Activated naive CD4-positive, alpha-beta T cell treated with anti-CD3 and anti-CD28 coated beads, Interleukin-2, amount 10 ng/mL, durations not matched to agents 7 days and 5 days (primary cell): ENCODE measurements around the gene DCC.

Source experiments
- CTCF ChIA-PET: fragments of 350-600 bp; sonication (Branson Sonifier 250); formaldehyde crosslinking; loops from one replicate; lab custom pipeline; 2021; ENCODE audit warnings: antibody characterized with exemption; lab: Charles Lee
- DNase-seq: peaks from one replicate; pipeline ENCODE4 v3.0.0-alpha.2; 2020
- H3K27ac Mint-ChIP-seq: one replicate; pipeline ENCODE4 v1.8.0; 2021; ENCODE audit warnings: mild to moderate bottlenecking, moderate library complexity, mixed read lengths
- H3K27me3 Mint-ChIP-seq: one replicate; pipeline ENCODE4 v1.8.0; 2021; ENCODE audit warnings: mild to moderate bottlenecking, mixed read lengths
- H3K36me3 Mint-ChIP-seq: one replicate; pipeline ENCODE4 v1.8.0; 2021; ENCODE audit warnings: mixed read lengths
- H3K4me1 Mint-ChIP-seq: one replicate; pipeline ENCODE4 v1.8.0; 2021; ENCODE audit warnings: mixed read lengths
- H3K4me3 Mint-ChIP-seq: one replicate; pipeline ENCODE4 v1.8.0; 2021; ENCODE audit warnings: mild to moderate bottlenecking, moderate library complexity, mixed read lengths
- H3K9me3 Mint-ChIP-seq: one replicate; pipeline ENCODE4 v1.8.0; 2021; ENCODE audit warnings: mixed read lengths

Gene DCC

DNA sequence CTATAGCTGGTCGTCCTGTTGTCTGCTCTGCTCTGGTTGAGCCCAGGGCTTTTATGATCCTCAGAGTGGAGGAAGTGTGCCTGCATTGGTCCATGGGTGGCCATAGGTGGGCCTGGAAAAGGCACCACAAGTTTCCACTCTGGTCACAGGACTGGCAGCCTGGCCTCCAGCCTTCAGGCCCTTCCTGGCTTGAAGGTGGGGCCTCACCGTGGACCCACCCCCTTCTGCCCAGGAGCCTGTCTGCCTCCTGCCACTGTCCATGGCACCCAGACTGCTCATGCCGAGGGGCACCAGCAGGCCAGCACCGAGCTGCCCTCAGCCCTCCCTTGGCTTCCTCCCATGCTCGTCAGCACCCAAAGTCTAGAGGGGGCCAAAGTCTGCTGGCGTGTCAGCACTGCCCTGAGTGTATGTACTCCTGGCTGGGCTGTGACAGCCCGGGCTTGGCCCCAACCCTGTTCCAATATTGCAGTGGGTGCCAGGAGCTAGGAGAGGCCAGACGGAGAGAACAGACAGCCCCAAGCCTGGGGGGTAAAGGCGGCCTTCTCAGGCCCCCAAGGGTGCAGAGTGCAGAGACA is 529.4 kb downstream of the DCC start:
- no peak overlapping the region for H3K27ac Mint-ChIP-seq
- no peak for DNase-seq
- peaks cover 14% of the 10 kb centered on the region for H3K9me3 Mint-ChIP-seq
- CTCF ChIA-PET, result no interaction called here
- no peaks in the 10 kb centered on the region for H3K36me3 Mint-ChIP-seq
- H3K4me1 Mint-ChIP-seq, result no peaks in the 10 kb centered on the region
- H3K27me3 Mint-ChIP-seq, result no peaks in the 10 kb centered on the region
- H3K4me3 Mint-ChIP-seq, result no peak overlapping the region

DNA sequence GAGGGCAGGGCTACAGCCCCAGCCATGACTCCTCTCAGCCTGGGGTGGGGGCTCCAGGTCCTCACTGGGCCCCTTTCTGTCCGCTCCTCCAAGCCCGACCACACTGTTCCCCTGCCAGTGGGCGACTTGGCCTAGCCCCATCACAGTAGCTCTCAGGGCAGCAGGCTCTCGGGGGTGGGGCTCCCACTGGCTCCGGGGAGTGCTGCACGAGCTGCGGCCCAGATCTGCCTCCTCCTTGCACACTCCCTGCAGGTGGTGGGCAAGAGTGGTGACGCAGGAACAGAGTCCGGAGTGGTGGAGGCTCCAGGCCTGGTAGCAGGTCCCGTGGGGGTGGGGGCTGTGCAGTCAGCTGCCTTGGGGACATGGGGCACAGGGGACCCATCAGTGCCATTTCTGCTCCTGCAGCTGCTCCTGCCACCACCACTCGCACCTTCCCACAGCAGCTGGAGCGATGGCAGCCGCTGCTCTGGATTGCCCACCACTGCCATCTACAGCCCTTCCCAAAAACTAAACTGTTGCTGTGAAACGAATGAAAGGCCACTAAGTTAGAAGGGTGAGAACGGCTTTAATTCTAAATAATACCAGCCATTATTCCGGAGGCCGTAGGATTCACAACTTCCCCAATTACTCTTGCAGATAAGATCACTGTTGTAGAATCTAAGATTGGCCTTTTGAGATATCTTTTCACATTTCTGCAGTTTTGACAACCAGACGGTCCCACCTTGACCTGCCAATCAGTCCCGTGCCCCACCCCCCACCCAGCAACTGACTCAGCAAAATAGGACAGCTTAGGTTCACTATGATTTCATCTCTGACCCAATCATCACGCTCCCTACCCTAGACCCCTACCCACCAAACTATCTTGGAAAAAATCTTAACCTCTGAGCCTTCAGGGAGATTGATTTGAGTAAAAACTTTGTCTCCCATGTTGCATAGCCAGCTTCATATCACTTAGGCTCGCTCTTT is 530.2 kb downstream of the DCC start:
- DNase-seq, result no peak
- peaks cover 15% of the 10 kb centered on the region for H3K9me3 Mint-ChIP-seq
- no peaks in the 10 kb centered on the region for H3K4me1 Mint-ChIP-seq
- CTCF ChIA-PET, result no interaction called here
- no peak overlapping the region for H3K27ac Mint-ChIP-seq
- no peak overlapping the region for H3K4me3 Mint-ChIP-seq
- no peaks in the 10 kb centered on the region for H3K36me3 Mint-ChIP-seq
- no peaks in the 10 kb centered on the region for H3K27me3 Mint-ChIP-seq

DNA sequence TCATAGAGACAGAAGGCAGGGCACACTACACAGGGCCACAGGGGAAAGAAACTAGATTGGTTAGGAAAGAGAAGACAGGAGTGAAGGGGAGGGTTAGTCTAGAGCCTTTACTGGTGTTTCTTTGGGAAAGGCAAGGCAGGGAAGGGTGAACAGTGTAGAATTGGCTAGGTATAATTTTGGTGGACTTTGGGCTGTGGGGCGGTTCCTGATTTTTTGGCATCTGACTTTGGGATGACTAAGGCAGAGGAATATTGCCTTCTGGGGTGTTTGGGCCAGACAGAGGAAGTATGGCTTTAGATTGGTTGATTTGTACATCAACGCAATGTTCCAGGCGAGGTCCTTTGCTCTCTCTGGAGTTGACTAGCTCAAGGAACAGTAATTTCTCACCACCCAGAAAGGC is 534.8 kb downstream of the DCC start:
- no peak overlapping the region for H3K27ac Mint-ChIP-seq
- no peak overlapping the region for H3K4me3 Mint-ChIP-seq
- H3K4me1 Mint-ChIP-seq, result no peaks in the 10 kb centered on the region
- H3K36me3 Mint-ChIP-seq, result no peaks in the 10 kb centered on the region
- CTCF ChIA-PET, result no interaction called here
- peaks cover 12% of the 10 kb centered on the region for H3K9me3 Mint-ChIP-seq
- no peak for DNase-seq
- no peaks in the 10 kb centered on the region for H3K27me3 Mint-ChIP-seq

DNA sequence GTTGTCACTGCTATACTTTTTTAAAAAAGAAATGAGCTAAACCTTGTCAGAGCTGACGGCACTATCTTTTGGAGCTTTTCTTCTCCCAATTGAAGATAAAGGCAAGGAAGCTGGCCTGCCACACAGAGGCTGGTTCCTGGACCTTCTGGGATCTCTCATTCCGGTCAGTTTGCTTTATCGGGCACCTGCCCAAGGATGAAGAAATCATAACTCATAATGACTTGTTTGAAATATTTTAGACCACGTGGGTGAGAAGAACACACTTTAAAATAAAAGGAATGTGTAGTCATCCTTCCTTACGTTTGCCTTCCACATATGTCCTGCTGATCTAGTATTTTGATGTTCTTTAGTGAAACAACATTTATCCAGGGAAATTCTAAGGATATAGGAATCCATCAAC is 535.7 kb downstream of the DCC start:
- H3K36me3 Mint-ChIP-seq, result no peaks in the 10 kb centered on the region
- H3K27ac Mint-ChIP-seq, result no peak overlapping the region
- H3K9me3 Mint-ChIP-seq, result peaks cover 8% of the 10 kb centered on the region
- H3K4me1 Mint-ChIP-seq, result no peaks in the 10 kb centered on the region
- H3K4me3 Mint-ChIP-seq, result no peak overlapping the region
- DNase-seq, result no peak
- CTCF ChIA-PET, result no interaction called here
- no peaks in the 10 kb centered on the region for H3K27me3 Mint-ChIP-seq

DNA sequence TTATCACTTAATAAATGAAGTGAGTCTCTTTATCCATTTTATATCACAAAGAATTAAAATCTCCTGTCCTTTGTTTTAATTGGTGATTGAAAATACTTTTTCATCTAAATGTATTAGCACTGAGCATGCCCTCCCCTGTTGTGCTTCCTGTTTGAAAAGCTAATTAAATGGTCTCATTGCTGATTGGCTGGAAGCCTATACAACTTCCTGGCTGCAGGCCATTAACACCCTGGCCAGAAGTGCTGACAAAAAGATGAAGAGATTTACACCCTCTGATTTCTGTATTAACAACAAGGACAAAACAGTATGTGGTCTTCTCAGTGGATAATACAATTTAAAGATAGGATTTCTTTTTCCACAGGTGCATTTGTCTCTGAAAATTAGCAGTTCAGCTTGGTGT is 548.0 kb downstream of the DCC start:
- CTCF ChIA-PET, result no interaction called here
- no peaks in the 10 kb centered on the region for H3K27me3 Mint-ChIP-seq
- peaks cover 8% of the 10 kb centered on the region for H3K9me3 Mint-ChIP-seq

DNA sequence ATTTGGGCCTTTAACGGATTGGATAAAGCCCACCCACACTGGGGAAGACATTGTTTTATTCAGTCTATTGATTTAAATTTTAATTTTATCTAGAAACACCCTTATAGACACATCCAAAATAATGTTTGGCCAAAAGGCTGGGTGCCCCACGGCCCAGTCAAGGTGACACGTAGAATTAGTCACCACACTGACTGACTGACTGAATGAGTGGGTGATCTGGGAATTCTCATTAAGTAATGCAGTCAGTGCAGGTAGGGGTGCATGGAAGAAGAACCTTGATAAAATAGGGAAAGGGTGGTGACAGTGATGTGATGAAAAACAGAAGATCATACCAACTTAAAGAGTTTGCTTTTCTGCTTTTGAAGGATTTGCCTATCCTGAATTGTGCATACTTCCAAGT is 554.8 kb downstream of the DCC start:
- no peaks in the 10 kb centered on the region for H3K36me3 Mint-ChIP-seq
- no peak for DNase-seq

More for the DNA sequence above, 548.0 kb downstream of the DCC start:
- Mint-ChIP-seq H3K27ac (no peak overlapping the region), H3K36me3 (no peaks in the 10 kb centered on the region), H3K4me1 (no peaks in the 10 kb centered on the region), H3K4me3 (no peak overlapping the region)
- DNase-seq, result no peak

DNA sequence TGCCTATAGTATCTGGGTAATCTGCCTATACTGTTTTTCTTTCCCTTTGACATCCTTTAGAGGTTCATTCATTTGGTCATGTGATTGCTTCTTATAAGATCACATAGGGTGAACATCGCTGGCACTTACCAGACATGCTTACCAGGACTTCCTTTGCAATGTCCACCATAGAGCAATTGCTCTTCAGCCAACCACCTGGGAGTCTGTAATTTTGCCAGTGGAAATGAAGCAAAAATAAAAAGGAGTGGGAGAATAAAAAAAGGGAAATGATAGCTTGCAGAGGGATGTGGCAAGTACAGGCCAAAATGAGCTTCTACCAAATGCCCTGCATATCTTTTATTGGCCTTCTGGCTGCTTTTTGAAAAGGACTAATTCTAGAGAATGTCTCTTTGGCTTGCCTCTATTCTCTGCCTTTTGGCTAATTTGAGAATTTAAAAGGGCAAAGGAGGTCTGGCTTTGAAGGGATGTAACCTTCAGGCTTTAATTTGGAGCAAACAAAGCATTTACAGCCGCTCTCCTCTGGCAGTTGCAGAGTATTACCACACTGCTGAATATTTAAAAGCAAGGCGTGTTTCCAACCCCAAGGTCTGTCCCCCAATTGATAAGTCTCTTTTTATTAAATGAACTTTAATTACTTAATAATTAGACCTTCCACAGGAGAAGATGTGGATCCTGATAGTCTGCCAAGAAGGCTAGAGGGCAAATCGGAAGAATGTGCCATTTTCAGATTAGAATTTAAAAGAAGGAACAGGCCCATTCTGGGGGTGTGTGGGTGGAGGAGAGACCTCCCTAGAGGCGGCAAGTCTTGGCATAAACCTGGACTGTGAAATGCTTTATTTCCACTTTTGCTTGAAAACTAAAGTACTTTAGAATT is 557.9 kb downstream of the DCC start:
- CTCF ChIA-PET, result no interaction called here
- H3K27me3 Mint-ChIP-seq, result no peaks in the 10 kb centered on the region
- no peaks in the 10 kb centered on the region for H3K36me3 Mint-ChIP-seq
- no peak overlapping the region for H3K27ac Mint-ChIP-seq
- no peak overlapping the region for H3K4me3 Mint-ChIP-seq
- DNase-seq, result no peak
- H3K9me3 Mint-ChIP-seq, result peaks cover 1% of the 10 kb centered on the region
- H3K4me1 Mint-ChIP-seq, result no peaks in the 10 kb centered on the region

More for the DNA sequence above, 554.8 kb downstream of the DCC start:
- H3K27me3 Mint-ChIP-seq, result no peaks in the 10 kb centered on the region
- H3K4me1 Mint-ChIP-seq, result no peaks in the 10 kb centered on the region
- H3K9me3 Mint-ChIP-seq, result peaks cover under 1% of the 10 kb centered on the region
- no peak overlapping the region for H3K4me3 Mint-ChIP-seq
- CTCF ChIA-PET, result no interaction called here
- H3K27ac Mint-ChIP-seq, result no peak overlapping the region

DNA sequence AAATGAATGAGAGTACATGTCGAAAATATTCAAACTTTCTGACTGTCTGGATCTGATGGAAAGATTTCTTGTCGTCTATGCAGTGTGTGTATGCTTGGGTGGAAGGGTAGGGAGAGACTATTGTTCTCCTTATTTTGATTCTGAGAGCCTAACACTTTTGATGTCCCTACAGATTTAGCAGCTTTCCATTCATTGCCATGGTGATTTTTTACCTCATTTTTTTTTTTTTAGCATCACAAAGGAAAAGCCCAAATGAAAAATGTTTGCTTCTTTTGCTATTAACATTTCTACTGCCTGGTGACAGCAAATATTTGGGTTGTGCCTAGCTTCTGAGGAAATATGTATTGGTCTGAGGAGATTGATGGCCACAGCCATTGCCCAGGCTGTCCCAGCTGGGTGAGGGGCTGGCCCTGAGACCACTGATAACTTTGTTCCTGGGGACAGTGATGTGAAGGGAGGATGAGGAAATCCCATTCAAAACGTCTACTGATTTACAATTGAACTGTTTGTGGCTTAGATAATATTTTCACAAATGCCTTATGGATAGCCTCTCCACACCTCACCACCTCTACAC is 558.6 kb downstream of the DCC start:
- no peaks in the 10 kb centered on the region for H3K4me1 Mint-ChIP-seq
- DNase-seq, result no peak
- H3K27ac Mint-ChIP-seq, result no peak overlapping the region
- no peaks in the 10 kb centered on the region for H3K27me3 Mint-ChIP-seq
- no peaks in the 10 kb centered on the region for H3K36me3 Mint-ChIP-seq
- CTCF ChIA-PET, result no interaction called here
- H3K9me3 Mint-ChIP-seq, result peaks cover 1% of the 10 kb centered on the region
- no peak overlapping the region for H3K4me3 Mint-ChIP-seq

DNA sequence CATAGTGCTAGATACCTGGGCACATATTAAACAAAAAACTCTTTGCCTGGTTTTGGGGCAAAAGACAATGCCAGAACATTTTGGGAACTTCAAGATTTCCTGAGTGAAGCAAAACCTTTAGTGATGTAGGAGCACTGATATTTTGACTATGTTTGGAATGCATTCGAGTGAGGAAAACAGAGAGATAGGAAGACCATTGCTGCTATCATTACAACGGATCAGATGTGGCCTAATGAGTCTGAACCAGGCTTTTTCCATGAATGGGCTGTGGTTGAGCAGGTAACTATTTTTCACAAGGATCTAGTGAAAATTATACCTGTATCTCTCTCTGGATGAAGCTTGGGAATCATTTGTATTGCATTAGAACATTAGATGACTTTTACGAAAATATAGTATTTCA is 562.2 kb downstream of the DCC start:
- Mint-ChIP-seq H3K27ac (no peak overlapping the region), H3K27me3 (no peaks in the 10 kb centered on the region), H3K4me1 (no peaks in the 10 kb centered on the region), H3K4me3 (no peak overlapping the region), H3K36me3 (no peaks in the 10 kb centered on the region), H3K9me3 (peaks cover 1% of the 10 kb centered on the region)
- CTCF ChIA-PET, result no interaction called here
- DNase-seq, result no peak

DNA sequence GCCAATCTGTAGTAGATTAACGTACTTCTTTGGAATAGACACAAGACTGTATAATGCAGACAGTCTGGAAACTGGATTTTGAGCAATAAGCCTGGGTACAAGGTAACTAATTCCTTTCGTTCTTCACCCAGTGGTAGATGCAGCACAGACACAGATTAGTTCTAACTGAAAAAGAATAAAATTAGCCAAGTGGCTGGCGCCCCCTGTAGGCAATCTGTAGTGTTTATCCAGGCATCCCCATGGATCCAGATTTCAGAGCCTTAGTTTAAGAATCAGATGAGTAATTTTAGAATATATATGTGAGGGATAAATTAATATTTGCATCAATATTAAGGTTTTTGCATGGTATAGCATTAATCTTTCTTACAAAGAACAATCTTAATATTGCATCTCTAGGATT is 563.9 kb downstream of the DCC start:
- DNase-seq, result no peak
- CTCF ChIA-PET, result no interaction called here
- H3K27me3 Mint-ChIP-seq, result no peaks in the 10 kb centered on the region
- no peak overlapping the region for H3K4me3 Mint-ChIP-seq
- no peaks in the 10 kb centered on the region for H3K4me1 Mint-ChIP-seq
- H3K36me3 Mint-ChIP-seq, result no peaks in the 10 kb centered on the region
- peaks cover 1% of the 10 kb centered on the region for H3K9me3 Mint-ChIP-seq
- H3K27ac Mint-ChIP-seq, result no peak overlapping the region

DNA sequence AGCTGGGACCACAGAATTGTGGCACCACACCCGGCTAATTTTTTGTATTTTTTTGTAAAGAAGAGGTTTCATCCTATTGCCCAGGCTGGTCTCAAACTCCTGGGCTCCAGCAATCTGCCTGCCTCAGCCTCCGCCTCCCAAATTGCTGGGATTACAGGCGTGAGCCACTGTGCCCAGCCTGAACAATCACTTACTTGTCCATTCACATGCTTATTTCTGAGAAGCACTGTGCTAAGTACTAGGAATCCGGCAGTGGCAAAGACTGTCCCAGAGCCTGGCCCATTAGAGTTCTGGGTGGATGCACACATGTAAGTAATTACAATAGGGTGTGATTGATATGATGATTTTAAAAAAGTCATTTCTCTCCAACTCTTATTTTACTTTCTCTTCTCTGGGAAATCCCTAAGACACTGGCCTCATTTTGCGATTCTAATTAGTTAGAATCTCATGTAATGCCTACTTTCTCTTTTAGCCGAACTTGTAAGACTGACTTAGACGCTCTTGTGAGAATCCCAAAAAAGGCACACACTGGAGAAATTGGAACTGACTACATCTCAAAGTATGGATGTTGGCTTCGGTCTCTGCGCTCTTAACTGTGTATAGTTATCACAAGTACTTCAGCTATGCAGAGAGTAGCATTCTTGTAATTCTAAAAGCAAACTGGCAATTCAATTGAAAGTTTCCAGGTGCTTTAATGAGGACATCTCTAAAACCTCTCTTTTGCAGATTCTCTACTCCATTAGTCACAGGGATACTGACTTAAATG is 567.7 kb downstream of the DCC start:
- H3K9me3 Mint-ChIP-seq, result peaks cover 3% of the 10 kb centered on the region
- no peaks in the 10 kb centered on the region for H3K36me3 Mint-ChIP-seq
- DNase-seq, result no peak
- no peaks in the 10 kb centered on the region for H3K27me3 Mint-ChIP-seq
- H3K27ac Mint-ChIP-seq, result no peak overlapping the region
- no peaks in the 10 kb centered on the region for H3K4me1 Mint-ChIP-seq
- CTCF ChIA-PET, result no interaction called here
- no peak overlapping the region for H3K4me3 Mint-ChIP-seq

DNA sequence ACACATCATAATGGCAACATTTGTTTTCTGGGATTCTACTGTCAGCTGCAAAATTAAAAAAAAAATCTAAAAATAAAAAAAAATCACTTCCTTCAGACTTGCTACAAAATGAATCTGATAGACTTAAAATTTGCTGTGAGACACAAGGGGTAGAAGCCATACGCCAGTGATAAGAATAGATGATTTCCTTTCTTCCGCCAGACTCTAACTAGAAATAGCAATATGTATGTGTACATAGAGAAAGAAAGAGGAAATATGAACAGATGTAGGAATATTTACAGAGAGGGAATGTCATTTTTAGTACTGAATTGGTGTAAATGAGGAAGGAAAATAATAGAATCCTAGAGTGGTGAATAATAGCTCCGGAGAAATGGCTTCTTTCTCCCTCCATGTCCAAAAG is 574.2 kb downstream of the DCC start:
- CTCF ChIA-PET, result no interaction called here
- H3K27ac Mint-ChIP-seq, result no peak overlapping the region
- no peaks in the 10 kb centered on the region for H3K4me1 Mint-ChIP-seq
- H3K9me3 Mint-ChIP-seq, result peaks cover 5% of the 10 kb centered on the region
- no peaks in the 10 kb centered on the region for H3K27me3 Mint-ChIP-seq
- no peaks in the 10 kb centered on the region for H3K36me3 Mint-ChIP-seq
- H3K4me3 Mint-ChIP-seq, result no peak overlapping the region
- no peak for DNase-seq

DNA sequence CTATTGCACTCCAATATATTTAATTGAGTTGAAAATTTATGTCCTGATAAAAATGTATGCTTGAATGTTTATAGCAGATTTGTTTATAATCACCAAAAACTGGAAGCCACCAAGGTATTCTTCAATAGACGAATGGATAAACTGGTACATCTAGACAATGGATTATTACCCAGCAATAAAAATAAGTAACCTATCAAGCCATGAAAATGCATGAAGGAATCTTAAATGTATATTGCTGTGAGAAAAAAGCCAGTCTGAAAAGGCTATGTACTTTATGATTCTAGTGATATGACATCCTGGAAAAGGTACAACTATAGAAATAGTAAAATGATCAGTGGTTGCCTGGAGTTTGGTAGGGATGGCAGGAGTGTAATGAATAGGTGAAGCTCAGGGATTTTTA is 580.7 kb downstream of the DCC start:
- Mint-ChIP-seq H3K36me3 (no peaks in the 10 kb centered on the region), H3K27ac (no peak overlapping the region), H3K27me3 (no peaks in the 10 kb centered on the region), H3K9me3 (peaks cover 2% of the 10 kb centered on the region), H3K4me3 (no peak overlapping the region), H3K4me1 (no peaks in the 10 kb centered on the region)
- CTCF ChIA-PET, result no interaction called here
- no peak for DNase-seq

DNA sequence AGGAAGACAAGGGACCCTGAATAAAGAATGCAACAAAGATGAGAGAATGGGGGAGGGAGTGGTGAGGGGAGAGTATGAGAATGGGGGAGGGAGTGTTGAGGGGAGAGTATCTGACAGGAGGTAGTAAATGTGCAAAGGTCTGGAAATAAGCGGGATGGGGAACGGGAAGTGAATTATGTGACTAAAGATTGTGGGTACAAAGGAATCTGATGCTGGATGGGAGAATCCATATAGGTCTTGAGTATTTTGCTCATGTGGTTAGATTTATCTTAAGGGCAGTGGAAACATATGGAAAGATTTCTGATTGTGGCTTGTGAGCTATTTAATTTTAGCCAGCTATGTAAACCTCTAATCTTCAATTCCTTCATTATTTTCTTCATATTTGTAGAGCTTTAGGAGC is 593.4 kb downstream of the DCC start:
- H3K4me3 Mint-ChIP-seq, result no peak overlapping the region
- H3K9me3 Mint-ChIP-seq, result peaks cover 1% of the 10 kb centered on the region
- CTCF ChIA-PET, result no interaction called here
- no peaks in the 10 kb centered on the region for H3K27me3 Mint-ChIP-seq
- H3K4me1 Mint-ChIP-seq, result no peaks in the 10 kb centered on the region
- H3K36me3 Mint-ChIP-seq, result no peaks in the 10 kb centered on the region
- no peak for DNase-seq
- H3K27ac Mint-ChIP-seq, result no peak overlapping the region
